HEK293 (cell line): ENCODE results near the gene FBXO5.

Experiments used
- CTCF ChIA-PET: fragments of 350-600 bp; formaldehyde crosslinking; extraction: SDS; loops from one replicate; lab custom pipeline; 2021; ENCODE audit warnings: antibody characterized with exemption; lab: Yijun Ruan, JAX
- POLR2A ChIA-PET: fragments of 300-600 bp; formaldehyde crosslinking; extraction: SDS; loops from one replicate; lab custom pipeline; 2020; ENCODE audit warnings: antibody characterized with exemption, inconsistent platforms; lab: Yijun Ruan, JAX
- H3K27ac ChIP-seq: fragments of 200-500 bp; sonication (Bioruptor generic); 2 replicates; pipeline ENCODE4 v1.5.1; 2014; ENCODE audit warnings: low read depth, low read length, control low read depth, inconsistent platforms; ENCODE audit errors: extremely low read depth
- H3K36me3 ChIP-seq, 2 experiments: fragments of 200-500 bp in 1 of 2; sonication (Bioruptor generic) in 1 of 2; 1 replicate in 1 of 2; 2 replicates in 1 of 2; pipeline ENCODE4 v1.5.1; 2014 to 2017; ENCODE audit warnings: inconsistent platforms in 2 of 2, low read length in 2 of 2; ENCODE audit not compliant: control insufficient read depth in 2 of 2, insufficient read depth in 1 of 2
- H3K4me1 ChIP-seq: fragments of 200-500 bp; sonication (Bioruptor generic); 2 replicates; pipeline ENCODE4 v1.5.1; 2014; ENCODE audit warnings: mild to moderate bottlenecking, low read length, inconsistent platforms; ENCODE audit not compliant: control insufficient read depth, insufficient read depth
- H3K4me3 ChIP-seq: 2 replicates; pipeline ENCODE4 v1.5.1; 2011; ENCODE audit warnings: low read depth, mild to moderate bottlenecking, control low read depth, low read length, moderate library complexity
- H3K9me3 ChIP-seq: fragments of 200-500 bp; sonication (Bioruptor generic); 2 replicates; pipeline ENCODE4 v1.5.1; 2014; ENCODE audit warnings: low read depth, low read length, inconsistent platforms; ENCODE audit not compliant: control insufficient read depth, insufficient read depth
- MZF1 ChIP-seq: fragments of 450-650 bp; formaldehyde crosslinking; IDR thresholded peaks from 2 replicates; pipeline ENCODE4 v1.5.1; 2017; ENCODE audit warnings: missing biosample characterization, missing genetic modification characterization, borderline replicate concordance
- PATZ1 ChIP-seq: fragments of 450-650 bp; formaldehyde crosslinking; IDR thresholded peaks from 2 replicates; pipeline ENCODE4 v1.5.1; 2016; ENCODE audit warnings: missing biosample characterization, missing genetic modification characterization
- PRDM1 ChIP-seq: fragments of 450-650 bp; formaldehyde crosslinking; IDR thresholded peaks from 2 replicates; pipeline ENCODE4; 2016; ENCODE audit warnings: missing biosample characterization, missing genetic modification characterization
- PRDM10 ChIP-seq: fragments of 450-650 bp; formaldehyde crosslinking; IDR thresholded peaks from 2 replicates; pipeline ENCODE4 v1.5.1; 2016; ENCODE audit warnings: missing biosample characterization, missing genetic modification characterization
- SALL2 ChIP-seq: fragments of 450-650 bp; formaldehyde crosslinking; IDR thresholded peaks from 2 replicates; pipeline ENCODE4 v1.5.0; 2017; ENCODE audit warnings: missing biosample characterization, mild to moderate bottlenecking, missing genetic modification characterization, borderline replicate concordance
- SCRT2 ChIP-seq: fragments of 450-650 bp; formaldehyde crosslinking; IDR thresholded peaks from 2 replicates; pipeline ENCODE4 v1.5.1; 2016; ENCODE audit warnings: missing biosample characterization, missing genetic modification characterization
- SP7 ChIP-seq: fragments of 450-650 bp; formaldehyde crosslinking; IDR thresholded peaks from 2 replicates; pipeline ENCODE4 v1.5.1; 2016; ENCODE audit warnings: missing biosample characterization, missing genetic modification characterization
- ZBTB11 ChIP-seq: fragments of 450-650 bp; formaldehyde crosslinking; conservative IDR thresholded peaks from 2 replicates; pipeline ENCODE4 v1.5.1; 2016; ENCODE audit warnings: low read depth, missing biosample characterization, missing genetic modification characterization
- ZBTB21 ChIP-seq: fragments of 450-650 bp; formaldehyde crosslinking; IDR thresholded peaks from 2 replicates; pipeline ENCODE4 v1.5.1; 2017; ENCODE audit warnings: missing biosample characterization, missing genetic modification characterization
- ZBTB26 ChIP-seq: fragments of 450-650 bp; formaldehyde crosslinking; optimal IDR thresholded peaks from 2 replicates; pipeline ENCODE3; 2016; ENCODE audit warnings: missing biosample characterization, mild to moderate bottlenecking, missing genetic modification characterization
- ZBTB6 ChIP-seq: fragments of 450-650 bp; formaldehyde crosslinking; IDR thresholded peaks from 2 replicates; pipeline ENCODE4 v1.5.1; 2017; ENCODE audit warnings: missing biosample characterization, missing genetic modification characterization
- ZEB2 ChIP-seq: fragments of 450-650 bp; formaldehyde crosslinking; IDR thresholded peaks from 2 replicates; pipeline ENCODE4 v1.5.1; 2016; ENCODE audit warnings: missing biosample characterization, missing genetic modification characterization
- ZNF169 ChIP-seq: fragments of 450-650 bp; formaldehyde crosslinking; IDR thresholded peaks from 2 replicates; pipeline ENCODE4 v1.5.1; 2016; ENCODE audit warnings: missing biosample characterization, missing genetic modification characterization
- ZNF175 ChIP-seq: fragments of 450-650 bp; formaldehyde crosslinking; IDR thresholded peaks from 2 replicates; pipeline ENCODE4 v1.5.1; 2016; ENCODE audit warnings: missing biosample characterization, missing genetic modification characterization
- ZNF292 ChIP-seq: fragments of 450-650 bp; formaldehyde crosslinking; IDR thresholded peaks from 2 replicates; pipeline ENCODE4 v1.5.1; 2016; ENCODE audit warnings: low read depth, missing biosample characterization, missing genetic modification characterization, borderline replicate concordance
- ZNF324 ChIP-seq: fragments of 450-650 bp; formaldehyde crosslinking; IDR thresholded peaks from 2 replicates; pipeline ENCODE4 v1.5.1; 2016; ENCODE audit warnings: missing biosample characterization, missing genetic modification characterization
- ZNF335 ChIP-seq: fragments of 450-650 bp; formaldehyde crosslinking; conservative IDR thresholded peaks from 2 replicates; pipeline ENCODE4 v1.5.1; 2016; ENCODE audit warnings: missing biosample characterization, missing genetic modification characterization
- ZNF341 ChIP-seq: fragments of 450-650 bp; formaldehyde crosslinking; IDR thresholded peaks from 2 replicates; pipeline ENCODE4; 2016; ENCODE audit warnings: low read depth, missing biosample characterization, missing genetic modification characterization
- ZNF529 ChIP-seq: fragments of 450-650 bp; formaldehyde crosslinking; IDR thresholded peaks from 2 replicates; pipeline ENCODE4 v1.5.1; 2017; ENCODE audit warnings: missing genetic modification characterization, missing biosample characterization; ENCODE audit not compliant: insufficient replicate concordance
- ZNF658 ChIP-seq: fragments of 450-650 bp; formaldehyde crosslinking; IDR thresholded peaks from 2 replicates; pipeline ENCODE4; 2016; ENCODE audit warnings: missing biosample characterization, missing genetic modification characterization
- ZNF76 ChIP-seq: fragments of 450-650 bp; formaldehyde crosslinking; IDR thresholded peaks from 2 replicates; pipeline ENCODE4; 2016; ENCODE audit warnings: low read depth, missing biosample characterization, missing genetic modification characterization, borderline replicate concordance
- ZSCAN16 ChIP-seq: fragments of 450-650 bp; formaldehyde crosslinking; IDR thresholded peaks from 2 replicates; pipeline ENCODE4 v1.5.1; 2016; ENCODE audit warnings: missing biosample characterization, missing genetic modification characterization

The FBXO5 gene

GRCh38 chr6:153002613-153003365 is 19.9 kb upstream of the FBXO5 start, which contains the start of gene MTRF1L:
MTRF1L (minus strand) TSS chr6:153002709; CDS start chr6:153002685, 24 bp downstream.
- ChIA-PET CTCF (interaction anchor here (1.0 kb wide), 1 partner anchor 23 kb away, joined by 4 read pairs; no protein-coding TSS in a partner anchor), POLR2A (interaction anchor here (0.6 to 5.0 kb wide), 4 partner anchors 12 to 24 kb away, joined by 3 to 55 read pairs (median 3); partner anchors contain the start of gene FBXO5)
- H3K9me3 ChIP-seq: no peaks in the 10 kb centered on the region
- H3K36me3 ChIP-seq: peaks cover 10 to 27% of the 10 kb centered on the region in 2 experiments; a peak in 2 of 3 replicates
- peak within 1 kb of the TSS; percentile 75 for H3K27ac ChIP-seq
- H3K4me1 ChIP-seq: no peaks in the 10 kb centered on the region
- peak within 1 kb of the TSS; percentile 83 for H3K4me3 ChIP-seq
- TF ChIP-seq ZNF324 (tag by site-specific recombination) (no peak), ZNF529 (tag by site-specific recombination) (no peak), SALL2 (tag by site-specific recombination) (no peak), MZF1 (no peak), PRDM1 (tag by site-specific recombination) (peak; percentile 41; the same call in 1 of the 2 replicates), ZNF175 (tag by site-specific recombination) (no peak), ZSCAN16 (tag by site-specific recombination) (no peak), PATZ1 (tag by site-specific recombination) (peak; percentile 77), ZNF658 (tag by site-specific recombination) (no peak), ZNF76 (tag by site-specific recombination) (no peak; the same call in 1 of the 2 replicates), ZBTB6 (tag by site-specific recombination) (no peak), ZNF169 (tag by site-specific recombination) (no peak), ZBTB11 (peak; percentile 88), ZBTB21 (peak; percentile 42; the same call in 1 of the 2 replicates), ZBTB26 (tag by site-specific recombination) (peak; percentile 34), ZNF335 (tag by site-specific recombination) (peak; percentile 89), SCRT2 (tag by site-specific recombination) (no peak), ZNF341 (tag by site-specific recombination) (0 out of 2 replicates have a peak, but pooled peaks have one; percentile 14), SP7 (tag by site-specific recombination) (peak; percentile 69; the same call in 1 of the 2 replicates), ZNF292 (tag by site-specific recombination) (no peak), PRDM10 (tag by site-specific recombination) (peak; percentile 77), ZEB2 (tag by site-specific recombination) (peak; percentile 57; the same call in 1 of the 2 replicates)
